HepG2 (cell line): Measurements from ENCODE around the gene COX7A2L. TPM values are rescaled to one million over a fixed set of nuclear protein-coding genes. Genes with fewer than 3 reads are reported as not detected.

Experiments used
- ATAC-seq: fragments of 200-7000 bp; cut with Tn5 transposase; 3 replicates; pipeline ENCODE4 v1.9.1; 2020; ENCODE audit warnings: mild to moderate bottlenecking, moderate library complexity
- BruUV-seq: library from RNA; stranded (reverse); fragments of 400-500 nt; replicated peaks from 2 replicates; lab custom pipeline; 2021; lab: Mats Ljungman, UMichigan
- CTCF ChIA-PET: fragments of 300-600 bp; formaldehyde crosslinking; extraction: SDS; loops from one replicate; lab custom pipeline; 2021; ENCODE audit warnings: low total read pairs, inconsistent platforms, low intra/inter-chr PET ratio; lab: Yijun Ruan, JAX
- POLR2A ChIA-PET: fragments of 350-600 bp; sonication (Branson Sonifier 250); formaldehyde crosslinking; loops from one replicate; lab custom pipeline; 2020; ENCODE audit warnings: antibody characterized with exemption, inconsistent platforms; lab: Yijun Ruan, JAX
- DNase-seq: peaks from one replicate; pipeline ENCODE4 v3.0.0-alpha.2; 2015; ENCODE audit warnings: low spot score
- FAIRE-seq: peaks from 3 replicates; lab custom pipeline; 2011; peaks lifted over from hg19 to GRCh38; lab: Jason Lieb, UNC
- H2AFZ ChIP-seq: one replicate; pipeline ENCODE4 v1.6.1; 2011; ENCODE audit warnings: low read length, inconsistent platforms
- H3K27ac ChIP-seq: fragments of 300-600 bp; 3 replicates; pipeline ENCODE4 v1.8.0; 2011; ENCODE audit warnings: mixed run types, mild to moderate bottlenecking, mixed read lengths, low read length, inconsistent platforms; ENCODE audit not compliant: insufficient read depth; ENCODE audit errors: extremely low read length
- H3K27me3 ChIP-seq, 2 experiments: fragments of 200-600 bp in 1 of 2; 2 replicates in 1 of 2; 3 replicates in 1 of 2; pipeline versions ENCODE4 v1.6.0 to v1.8.0; 2011; ENCODE audit warnings: low read length in 2 of 2, mild to moderate bottlenecking in 2 of 2, moderate library complexity in 2 of 2, inconsistent platforms in 1 of 2; ENCODE audit not compliant: insufficient read depth in 2 of 2, control insufficient read depth in 1 of 2
- H3K36me3 ChIP-seq, 2 experiments: fragments of 200-600 bp in 1 of 2; replicated peaks in 1 of 2; 2 replicates in 1 of 2; 3 replicates in 1 of 2; pipeline versions ENCODE4 v1.5.1 to v1.8.0; 2011; ENCODE audit warnings: low read length in 2 of 2, inconsistent platforms in 1 of 2; ENCODE audit not compliant: insufficient read depth in 2 of 2, control insufficient read depth in 1 of 2
- H3K4me1 ChIP-seq: 2 replicates; pipeline ENCODE4 v1.5.1; 2012; ENCODE audit warnings: low read length, inconsistent platforms; ENCODE audit not compliant: insufficient read depth
- H3K4me2 ChIP-seq: 2 replicates; pipeline ENCODE4 v1.6.0; 2011; ENCODE audit warnings: low read depth, low read length, inconsistent platforms
- H3K4me3 ChIP-seq, 3 experiments: fragments of 200-600 bp in 1 of 3; sonication (generic), shearing (Covaris generic) in 1 of 3; replicated peaks in 1 of 3; 2 replicates each; pipeline ENCODE4 v1.5.1; 2011 to 2016; ENCODE audit warnings: low read length in 3 of 3, inconsistent platforms in 2 of 3, low read depth in 2 of 3, mild to moderate bottlenecking in 2 of 3, control low read depth in 1 of 3, mixed read lengths in 1 of 3; ENCODE audit not compliant: insufficient read depth in 1 of 3
- H3K79me2 ChIP-seq: one replicate; pipeline ENCODE4 v1.6.1; 2011; ENCODE audit warnings: low read length, inconsistent platforms; ENCODE audit not compliant: insufficient read depth
- H3K9ac ChIP-seq: 2 replicates; pipeline ENCODE4 v1.6.0; 2011; ENCODE audit warnings: mild to moderate bottlenecking, low read depth, low read length, inconsistent platforms; ENCODE audit not compliant: insufficient read depth
- H3K9me3 ChIP-seq: 2 replicates; pipeline ENCODE4 v1.5.1; 2012; ENCODE audit warnings: mild to moderate bottlenecking, low read length
- H4K20me1 ChIP-seq: 2 replicates; pipeline ENCODE4 v1.6.0; 2011; ENCODE audit warnings: inconsistent platforms, mild to moderate bottlenecking, low read length, moderate library complexity; ENCODE audit not compliant: insufficient read depth
- FOXM1 ChIP-seq: sonication (generic); formaldehyde crosslinking; IDR thresholded peaks from 2 replicates; pipeline ENCODE4 v1.5.0; 2020; ENCODE audit warnings: missing genetic modification reagents
- MAFF ChIP-seq: IDR thresholded peaks from 2 replicates; pipeline ENCODE4 v1.6.1; 2011; ENCODE audit warnings: low read depth, low read length, improper control_type of control experiment
- PAF1 ChIP-seq: IDR thresholded peaks from 2 replicates; pipeline ENCODE4 v1.6.1; 2016; ENCODE audit warnings: missing genetic modification reagents, missing compliant biosample characterization
- PBX3 ChIP-seq: sonication (generic); formaldehyde crosslinking; IDR thresholded peaks from 2 replicates; pipeline ENCODE4 v1.8.1; 2023; ENCODE audit warnings: missing genetic modification reagents, inconsistent platforms, borderline replicate concordance
- POLR2A ChIP-seq, 2 experiments: IDR thresholded peaks; 2 replicates each; pipeline ENCODE4 v1.6.1; 2011; ENCODE audit warnings: low read depth in 2 of 2, low read length in 2 of 2, mild to moderate bottlenecking in 1 of 2, moderate library complexity in 1 of 2; ENCODE audit not compliant: insufficient read depth in 1 of 2
- POLR2AphosphoS5 ChIP-seq: IDR thresholded peaks from 2 replicates; pipeline ENCODE4 v1.6.1; 2012; ENCODE audit warnings: low read depth, low read length
- RAD21 ChIP-seq: fragments of 450-650 bp; formaldehyde crosslinking; IDR thresholded peaks from 2 replicates; pipeline ENCODE4 v1.5.0; 2020; ENCODE audit warnings: mild to moderate bottlenecking
- RBM22 ChIP-seq: fragments of 200-400 bp; formaldehyde crosslinking; optimal IDR thresholded peaks from 2 replicates; pipeline ENCODE3; 2017; ENCODE audit warnings: mild to moderate bottlenecking, low read length, moderate library complexity
- TFDP1 ChIP-seq: IDR thresholded peaks from 2 replicates; pipeline ENCODE4 v1.6.1; 2016; ENCODE audit warnings: missing compliant biosample characterization, missing genetic modification reagents, borderline replicate concordance
- ZBTB25 ChIP-seq: IDR thresholded peaks from 2 replicates; pipeline ENCODE4 v1.6.1; 2018; ENCODE audit warnings: missing genetic modification reagents
- ZNF337 ChIP-seq: sonication (generic); formaldehyde crosslinking; IDR thresholded peaks from 2 replicates; pipeline ENCODE4 v1.5.1; 2020; ENCODE audit warnings: missing genetic modification reagents, low read depth, mild to moderate bottlenecking, borderline replicate concordance
- ZNF607 ChIP-seq: sonication (generic); formaldehyde crosslinking; IDR thresholded peaks from 2 replicates; pipeline ENCODE4 v1.5.1; 2020; ENCODE audit warnings: missing genetic modification reagents, mild to moderate bottlenecking, borderline replicate concordance
- ZNF768 ChIP-seq: sonication (generic); formaldehyde crosslinking; IDR thresholded peaks from 2 replicates; pipeline ENCODE4 v1.4.0; 2020; ENCODE audit warnings: missing genetic modification reagents
- WGBS: methylation state at CpG from one replicate; pipeline ENCODE4 v1.1.6; 2017; ENCODE audit warnings: low lambda C conversion rate; 5-methylcytosine and 5-hydroxymethylcytosine counted together
- in situ Hi-C: cut with HindIII; loops from 2 replicates; pipeline ENCODE4 v1.10.0; 2017; ENCODE audit warnings: low pct_unique_long_range_greater_than_20kb; ENCODE audit not compliant: extremely low pct_ligation_motif_present
- intact Hi-C: fragments of 100-400 bp; cut with micrococcal nuclease; formaldehyde crosslinking; loops from one replicate; pipeline ENCODE4 v1.10.0; 2022; ENCODE audit not compliant: unreplicated experiment
- polyA plus RNA-seq, 8 experiments: library from polyadenylated mRNA; depleted of rRNA in 3 of 8; stranded (reverse) in 7 of 8; unstranded in 1 of 8; fragments of >200 nt; fragmentation: Illumina TruSeq in 4 of 8; extraction: Trizol in 4 of 8; gene quantifications; 2 replicates each; pipeline versions ENCODE4 v1.2.1 to v1.2.3, GENCODE V29; 2011 to 2016; ENCODE audit warnings: low read depth in 4 of 8, missing spikeins in 1 of 8, mixed read lengths in 1 of 8; ENCODE audit not compliant: insufficient read depth in 1 of 8
- total RNA-seq, 5 experiments: library from RNA; depleted of rRNA; stranded (reverse); fragments of >200 nt; fragmentation: Illumina TruSeq; extraction: Trizol; gene quantifications; 2 replicates each; pipeline ENCODE4 v1.2.3, GENCODE V29; 2016; ENCODE audit warnings: low read depth in 1 of 5
- TF ChIP-seq, protein P1 (sequence below): sonication (generic); formaldehyde crosslinking; IDR thresholded peaks from 2 replicates; pipeline ENCODE4 v1.4.0; 2020; ENCODE audit warnings: missing genetic modification reagents

Gene COX7A2L
- total and polyA plus RNA-seq, 2 of the 13 experiments (the other 11 are each of a cell fraction or from before 2014, with no cell fraction given) = 155 to 201 TPM

GRCh38 chr2:42319265-42319664 is 41.8 kb downstream of the COX7A2L start (continued):
- TF ChIP-seq MAFF (no peak), FOXM1 (CRISPR knock-in tag) (no peak)

DNA sequence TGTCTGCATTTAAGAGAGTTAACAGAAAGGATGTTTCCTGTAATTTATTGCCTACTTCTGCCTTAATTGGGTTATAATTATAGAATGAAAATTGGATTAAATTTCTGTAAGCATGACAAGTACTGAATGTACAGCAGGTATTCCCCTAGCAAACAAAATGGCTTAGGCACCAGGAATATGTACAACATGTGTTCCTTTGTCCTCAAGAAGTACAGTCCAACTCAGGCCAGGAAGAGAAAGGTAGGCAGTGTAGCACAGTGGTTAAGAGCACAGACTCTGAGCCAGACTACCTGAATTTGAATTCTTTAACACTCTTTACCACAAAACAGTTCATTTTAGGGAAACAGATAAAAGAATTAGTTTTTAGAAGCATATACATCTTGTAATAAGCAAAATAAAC is 43.1 kb downstream of the COX7A2L start:
- intact Hi-C loops (no loop called here), in situ Hi-C loops (no loop called here)
- Histone ChIP-seq H3K9me3 (no peaks in the 10 kb centered on the region), H4K20me1 (peaks cover 23% of the 10 kb centered on the region), H3K36me3 (peaks cover 28 to 87% of the 10 kb centered on the region in 2 experiments), H2AFZ (no peak overlapping the region), H3K27ac (no peak overlapping the region), H3K27me3 (no peaks in the 10 kb centered on the region), H3K4me2 (no peak overlapping the region), H3K4me1 (peaks cover 10% of the 10 kb centered on the region; the same call in 1 of the 2 replicates), H3K4me3 (no peak overlapping the region), H3K9ac (no peak overlapping the region), H3K79me2 (peaks cover 3% of the 10 kb centered on the region)
- POLR2A ChIA-PET = no interaction called here
- ATAC-seq (no peak), FAIRE-seq (no peak), DNase-seq (no peak)
- BruUV-seq = no TSS peak
- TF ChIP-seq ZNF607 (CRISPR knock-in tag) (no peak), PAF1 (CRISPR knock-in tag) (0 out of 2 replicates have a peak, but pooled peaks have one; percentile 58), RBM22 (peak; percentile 89), POLR2A (IDR thresholded peaks at IDR 0.05; ENCODE audit: insufficient read depth in 1 of 2, low read depth in 2 of 2, low read length in 2 of 2) (peak in 1 of 2 experiments; percentile 38; a peak in 1 of 4 replicates), POLR2AphosphoS5 (peak; percentile 37; the same call in 1 of the 2 replicates)
- CTCF ChIA-PET = no interaction called here

- Histone ChIP-seq H3K27me3 (no peaks in the 10 kb centered on the region), H2AFZ (no peak overlapping the region), H3K79me2 (peaks cover 3% of the 10 kb centered on the region), H3K9me3 (no peaks in the 10 kb centered on the region), H3K4me3 (no peak overlapping the region), H3K4me2 (no peak overlapping the region), H3K4me1 (peaks cover 6% of the 10 kb centered on the region; the same call in 1 of the 2 replicates), H3K9ac (no peak overlapping the region), H3K27ac (no peak overlapping the region), H3K36me3 (peaks cover 27 to 83% of the 10 kb centered on the region in 2 experiments), H4K20me1 (peaks cover 19% of the 10 kb centered on the region)
- ChIA-PET CTCF (no interaction called here), POLR2A (no interaction called here)
- BruUV-seq = TSS peak; percentile 6
- in situ Hi-C loops (no loop called here), intact Hi-C loops (no loop called here)
- DNase-seq = no peak
- 96% methylated on average over 3 of the region's 3 CpGs for WGBS
- no peak for FAIRE-seq
- ATAC-seq = no peak
- no peak for TF ChIP-seq ZNF768 (CRISPR knock-in tag)
- TF ChIP-seq TFDP1 (CRISPR knock-in tag) = no peak
- TF ChIP-seq, protein P1, sequence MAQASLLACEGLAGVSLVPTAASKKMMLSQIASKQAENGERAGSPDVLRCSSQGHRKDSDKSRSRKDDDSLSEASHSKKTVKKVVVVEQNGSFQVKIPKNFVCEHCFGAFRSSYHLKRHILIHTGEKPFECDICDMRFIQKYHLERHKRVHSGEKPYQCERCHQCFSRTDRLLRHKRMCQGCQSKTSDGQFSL (CRISPR knock-in tag) = no peak
- TF ChIP-seq ZBTB25 (CRISPR knock-in tag) = no peak
- no peak for TF ChIP-seq RAD21 (CRISPR knock-in tag)
- no peak for TF ChIP-seq ZNF337 (CRISPR knock-in tag)
- no peak for TF ChIP-seq PBX3 (CRISPR knock-in tag)
Measured at GRCh38 chr2:42317486-42317885, 43.5 kb downstream of the COX7A2L start.
